ENCODE measurements around the gene DPP10. TPM values are rescaled to one million over a fixed set of nuclear protein-coding genes. Genes with fewer than 3 reads are reported as not detected.

Gene DPP10
- total RNA-seq, 1 experiment from 2014 or later = not detected

GRCh38 chr2:114698520-114698919, 256.1 kb downstream of the DPP10 start:
- Mint-ChIP-seq H3K27me3 (ENCODE audit: insufficient read depth, unreplicated experiment) (no peaks in the 10 kb centered on the region), H3K4me3 (ENCODE audit: unreplicated experiment) (no peak overlapping the region), H3K36me3 (ENCODE audit: insufficient read depth, unreplicated experiment) (no peaks in the 10 kb centered on the region), H3K27ac (ENCODE audit: low read depth, unreplicated experiment) (no peak overlapping the region), H3K4me1 (ENCODE audit: insufficient read depth, unreplicated experiment) (no peaks in the 10 kb centered on the region), H3K9me3 (ENCODE audit: unreplicated experiment) (no peaks in the 10 kb centered on the region)
- TF ChIP-seq CTCF (IDR thresholded peaks at IDR 0.05; ENCODE audit: unreplicated experiment) = no peak
- ChIA-PET POLR2A (no interaction called here), CTCF (no interaction called here)
- no TSS peak for BruUV-seq (replicated peaks)
- intact Hi-C loops (cut with micrococcal nuclease) = no loop called here
- no peak for DNase-seq (ENCODE audit: unreplicated experiment)

GRCh38 chr2:114699423-114699944, 257.0 kb downstream of the DPP10 start:
- intact Hi-C loops (cut with micrococcal nuclease) = no loop called here
- no peaks in the 10 kb centered on the region for H3K36me3 Mint-ChIP-seq (ENCODE audit: insufficient read depth, unreplicated experiment)
- H3K27ac Mint-ChIP-seq (ENCODE audit: low read depth, unreplicated experiment) = no peak overlapping the region
- H3K4me3 Mint-ChIP-seq (ENCODE audit: unreplicated experiment) = no peak overlapping the region
- H3K9me3 Mint-ChIP-seq (ENCODE audit: unreplicated experiment) = no peaks in the 10 kb centered on the region
- H3K4me1 Mint-ChIP-seq (ENCODE audit: insufficient read depth, unreplicated experiment) = no peaks in the 10 kb centered on the region
- no peak for TF ChIP-seq CTCF (IDR thresholded peaks at IDR 0.05; ENCODE audit: unreplicated experiment)
- BruUV-seq (replicated peaks) = no TSS peak
- no peak for DNase-seq (ENCODE audit: unreplicated experiment)
- CTCF ChIA-PET = interaction anchor here (0.6 kb wide), 1 partner anchor 11 kb away, joined by 3 read pairs; no protein-coding TSS in a partner anchor
- H3K27me3 Mint-ChIP-seq (ENCODE audit: insufficient read depth, unreplicated experiment) = no peaks in the 10 kb centered on the region
- POLR2A ChIA-PET = no interaction called here

- Mint-ChIP-seq H3K4me1 (ENCODE audit: insufficient read depth, unreplicated experiment) (no peaks in the 10 kb centered on the region), H3K27ac (ENCODE audit: low read depth, unreplicated experiment) (no peak overlapping the region), H3K4me3 (ENCODE audit: unreplicated experiment) (no peak overlapping the region), H3K27me3 (ENCODE audit: insufficient read depth, unreplicated experiment) (no peaks in the 10 kb centered on the region), H3K36me3 (ENCODE audit: insufficient read depth, unreplicated experiment) (no peaks in the 10 kb centered on the region), H3K9me3 (ENCODE audit: unreplicated experiment) (no peaks in the 10 kb centered on the region)
- intact Hi-C loops (cut with micrococcal nuclease) = no loop called here
- POLR2A ChIA-PET = interaction anchor here (0.6 kb wide), 1 partner anchor 34 kb away, joined by 6 read pairs; no protein-coding TSS in a partner anchor
- TF ChIP-seq CTCF (IDR thresholded peaks at IDR 0.05; ENCODE audit: unreplicated experiment) = no peak
- CTCF ChIA-PET = no interaction called here
- no peak for DNase-seq (ENCODE audit: unreplicated experiment)
- BruUV-seq (replicated peaks) = no TSS peak
Measured at GRCh38 chr2:114700440-114700839, 258.0 kb downstream of the DPP10 start.

- no TSS peak for BruUV-seq (replicated peaks)
- TF ChIP-seq CTCF (IDR thresholded peaks at IDR 0.05; ENCODE audit: unreplicated experiment) = no peak
- H3K27ac Mint-ChIP-seq (ENCODE audit: low read depth, unreplicated experiment) = no peak overlapping the region
- peaks cover 6% of the 10 kb centered on the region for H3K9me3 Mint-ChIP-seq (ENCODE audit: unreplicated experiment)
- H3K27me3 Mint-ChIP-seq (ENCODE audit: insufficient read depth, unreplicated experiment) = no peaks in the 10 kb centered on the region
- no peak for DNase-seq (ENCODE audit: unreplicated experiment)
- H3K36me3 Mint-ChIP-seq (ENCODE audit: insufficient read depth, unreplicated experiment) = peaks cover 6% of the 10 kb centered on the region
- intact Hi-C loops (cut with micrococcal nuclease) = no loop called here
- no peaks in the 10 kb centered on the region for H3K4me1 Mint-ChIP-seq (ENCODE audit: insufficient read depth, unreplicated experiment)
- H3K4me3 Mint-ChIP-seq (ENCODE audit: unreplicated experiment) = no peak overlapping the region
- ChIA-PET CTCF (interaction anchor here (0.6 to 0.8 kb wide), 3 partner anchors 11 to 333 kb away, joined by 3 to 5 read pairs (median 3); no protein-coding TSS in a partner anchor), POLR2A (interaction anchor here (0.8 kb wide), 1 partner anchor 59 kb away, joined by 3 read pairs; no protein-coding TSS in a partner anchor)
Measured at GRCh38 chr2:114709936-114710850, 267.8 kb downstream of the DPP10 start.

Measured in MCF 10A (cell line).